Caco-2 (cell line): ENCODE measurements around the gene INHBB. TPM values are rescaled to one million over a fixed set of nuclear protein-coding genes. Genes with fewer than 3 reads are reported as not detected.

Experiments
- BruUV-seq: library from RNA; stranded (reverse); fragments of 400-500 nt; replicated peaks from 2 replicates; lab custom pipeline; 2021; lab: Mats Ljungman, UMichigan
- CTCF ChIA-PET: fragments of 300-600 bp; sonication (Branson Sonifier 250); formaldehyde crosslinking; loops from one replicate; lab custom pipeline; 2022; ENCODE audit warnings: antibody characterized with exemption; lab: Charles Lee
- POLR2A ChIA-PET: fragments of 300-600 bp; sonication (Branson Sonifier 250); formaldehyde crosslinking; loops from one replicate; lab custom pipeline; 2022; ENCODE audit warnings: antibody characterized with exemption; lab: Charles Lee
- DNase-seq, 2 experiments: peaks; one replicate each; pipeline versions ENCODE4 v3.0.0 to v3.0.0-alpha.2; 2020 to 2022
- H3K27me3 ChIP-seq: replicated peaks from 2 replicates; pipeline ENCODE4 v1.6.0; 2011; ENCODE audit warnings: low read length; ENCODE audit not compliant: control insufficient read depth, insufficient read depth
- H3K36me3 ChIP-seq: 2 replicates; pipeline ENCODE4 v1.5.1; 2011; ENCODE audit warnings: low read length; ENCODE audit not compliant: control insufficient read depth, insufficient read depth
- H3K4me1 ChIP-seq: fragments of 250-450 bp; sonication (Bioruptor Pico); 2 replicates; pipeline ENCODE4 v1.5.1; 2020; ENCODE audit warnings: mild to moderate bottlenecking
- H3K4me3 ChIP-seq: 2 replicates; pipeline ENCODE4 v1.5.1; 2011; ENCODE audit warnings: low read depth, mild to moderate bottlenecking, control low read depth, low read length
- H3K9me3 ChIP-seq: fragments of 250-450 bp; sonication (Bioruptor Pico); 2 replicates; pipeline ENCODE4 v1.5.1; 2020; ENCODE audit warnings: mild to moderate bottlenecking, moderate library complexity
- H3K27ac Mint-ChIP-seq: one replicate; pipeline ENCODE4 v1.8.0; 2022; ENCODE audit warnings: mixed read lengths; ENCODE audit not compliant: unreplicated experiment
- H3K27me3 Mint-ChIP-seq: one replicate; pipeline ENCODE4 v1.8.0; 2022; ENCODE audit warnings: mixed read lengths; ENCODE audit not compliant: insufficient read depth, unreplicated experiment
- H3K36me3 Mint-ChIP-seq: one replicate; pipeline ENCODE4 v1.8.0; 2022; ENCODE audit warnings: mild to moderate bottlenecking, mixed read lengths; ENCODE audit not compliant: insufficient read depth, unreplicated experiment
- H3K4me1 Mint-ChIP-seq: one replicate; pipeline ENCODE4 v1.8.0; 2022; ENCODE audit warnings: low read depth, mixed read lengths; ENCODE audit not compliant: unreplicated experiment
- H3K4me3 Mint-ChIP-seq: one replicate; pipeline ENCODE4 v1.8.0; 2022; ENCODE audit warnings: mild to moderate bottlenecking, moderate library complexity, mixed read lengths; ENCODE audit not compliant: unreplicated experiment
- H3K9me3 Mint-ChIP-seq: one replicate; pipeline ENCODE4 v1.8.0; 2022; ENCODE audit warnings: mixed read lengths; ENCODE audit not compliant: unreplicated experiment
- CTCF ChIP-seq, 2 experiments: fragments of 200-600 bp in 1 of 2; IDR thresholded peaks; 1 replicate in 1 of 2; 2 replicates in 1 of 2; pipeline versions ENCODE4 v1.5.1 to v1.8.0; 2011 to 2022; ENCODE audit warnings: antibody characterized with exemption in 1 of 2, control low read depth in 1 of 2, inconsistent platforms in 1 of 2, low read depth in 1 of 2, low read length in 1 of 2, mild to moderate bottlenecking in 1 of 2, moderate library complexity in 1 of 2; ENCODE audit not compliant: insufficient read depth in 1 of 2, severe bottlenecking in 1 of 2, unreplicated experiment in 1 of 2
- intact Hi-C: fragments of 100-400 bp; cut with micrococcal nuclease; formaldehyde crosslinking; loops from one replicate; pipeline ENCODE4 v1.10.0; 2022; ENCODE audit not compliant: unreplicated experiment
- total RNA-seq: library from RNA; stranded (reverse); gene quantifications from 2 replicates; pipeline ENCODE4 v1.2.3, GENCODE V29; 2022

INHBB gene
- total RNA-seq, 1 experiment from 2014 or later = 28.9 TPM

- Histone ChIP-seq H3K36me3 (no peaks in the 10 kb centered on the region), H3K9me3 (no peaks in the 10 kb centered on the region), H3K4me3 (no peak overlapping the region), H3K4me1 (peaks cover 22% of the 10 kb centered on the region), H3K27me3 (no peaks in the 10 kb centered on the region)
- no peaks in the 10 kb centered on the region for H3K27me3 Mint-ChIP-seq
- no peak overlapping the region for H3K4me3 Mint-ChIP-seq
- no peaks in the 10 kb centered on the region for H3K9me3 Mint-ChIP-seq
- no peak for TF ChIP-seq CTCF (IDR thresholded peaks at IDR 0.05; ENCODE audit: insufficient read depth in 1 of 2, low read depth in 1 of 2, low read length in 1 of 2, severe bottlenecking in 1 of 2, unreplicated experiment in 1 of 2)
- intact Hi-C loops = no loop called here
- POLR2A ChIA-PET = no interaction called here
- H3K27ac Mint-ChIP-seq = no peak overlapping the region
- DNase-seq = no peak
- CTCF ChIA-PET = no interaction called here
- no peaks in the 10 kb centered on the region for H3K4me1 Mint-ChIP-seq
- no peaks in the 10 kb centered on the region for H3K36me3 Mint-ChIP-seq
- no TSS peak for BruUV-seq
These were observed 36.7 kb downstream of the INHBB start for GRCh38 chr2:120382541-120383144.

- no peak overlapping the region for H3K4me3 Mint-ChIP-seq
- H3K27me3 ChIP-seq = no peaks in the 10 kb centered on the region
- POLR2A ChIA-PET = no interaction called here
- H3K27ac Mint-ChIP-seq = no peak overlapping the region
- peaks cover 22% of the 10 kb centered on the region for H3K4me1 ChIP-seq
- H3K27me3 Mint-ChIP-seq = no peaks in the 10 kb centered on the region
- intact Hi-C loops = no loop called here
- H3K9me3 Mint-ChIP-seq = no peaks in the 10 kb centered on the region
- CTCF ChIA-PET = interaction anchor here (0.6 kb wide), 1 partner anchor 130 kb away, joined by 3 read pairs; no protein-coding TSS in a partner anchor
- no peak for TF ChIP-seq CTCF (IDR thresholded peaks at IDR 0.05; ENCODE audit: insufficient read depth in 1 of 2, low read depth in 1 of 2, low read length in 1 of 2, severe bottlenecking in 1 of 2, unreplicated experiment in 1 of 2)
- no peak overlapping the region for H3K4me3 ChIP-seq
- no peaks in the 10 kb centered on the region for H3K36me3 Mint-ChIP-seq
- H3K4me1 Mint-ChIP-seq = no peaks in the 10 kb centered on the region
- no peaks in the 10 kb centered on the region for H3K9me3 ChIP-seq
- H3K36me3 ChIP-seq = no peaks in the 10 kb centered on the region
- no TSS peak for BruUV-seq
- no peak for DNase-seq
These were observed 37.3 kb downstream of the INHBB start for GRCh38 chr2:120383191-120383590.

GRCh38 chr2:120383631-120384340 is 37.9 kb downstream of the INHBB start:
- H3K36me3 Mint-ChIP-seq = no peaks in the 10 kb centered on the region
- no peaks in the 10 kb centered on the region for H3K27me3 Mint-ChIP-seq
- Histone ChIP-seq H3K9me3 (no peaks in the 10 kb centered on the region), H3K36me3 (no peaks in the 10 kb centered on the region), H3K27me3 (no peaks in the 10 kb centered on the region), H3K4me3 (no peak overlapping the region), H3K4me1 (peaks cover 22% of the 10 kb centered on the region)
- ChIA-PET POLR2A (no interaction called here), CTCF (interaction anchor here (0.6 kb wide), 1 partner anchor 130 kb away, joined by 3 read pairs; no protein-coding TSS in a partner anchor)
- H3K4me3 Mint-ChIP-seq = no peak overlapping the region
- TF ChIP-seq CTCF (IDR thresholded peaks at IDR 0.05; ENCODE audit: insufficient read depth in 1 of 2, low read depth in 1 of 2, low read length in 1 of 2, severe bottlenecking in 1 of 2, unreplicated experiment in 1 of 2) = no peak
- intact Hi-C loops = loop anchor here (2.0 kb wide), 1 partner anchor 53 kb away; no protein-coding TSS in a partner anchor
- H3K9me3 Mint-ChIP-seq = no peaks in the 10 kb centered on the region
- no peaks in the 10 kb centered on the region for H3K4me1 Mint-ChIP-seq
- H3K27ac Mint-ChIP-seq = no peak overlapping the region
- no peak for DNase-seq
- BruUV-seq = no TSS peak
